Measurements from ENCODE around the gene SLC39A9. TPM values are rescaled to one million over a fixed set of nuclear protein-coding genes. Genes with fewer than 3 reads are reported as not detected.

Gene SLC39A9
- total and polyA plus RNA-seq, 2 of the 13 experiments (the other 11 are each of a cell fraction or from before 2014, with no cell fraction given), result 46.6 to 69.5 TPM

- H3K4me2 ChIP-seq (ENCODE audit: low read depth, low read length), result no peak overlapping the region
- no peaks in the 10 kb centered on the region for H3K27me3 ChIP-seq (ENCODE audit: control insufficient read depth in 1 of 2, insufficient read depth in 2 of 2, low read length in 2 of 2)
- no peak overlapping the region for H2AFZ ChIP-seq (ENCODE audit: low read length)
- BruUV-seq (replicated peaks), result TSS peak; percentile 11
- in situ Hi-C loops (cut with HindIII; ENCODE audit: extremely low pct_ligation_motif_present, low pct_unique_long_range_greater_than_20kb), result no loop called here
- intact Hi-C loops (cut with micrococcal nuclease; ENCODE audit: unreplicated experiment), result no loop called here
- H3K9ac ChIP-seq (ENCODE audit: insufficient read depth, low read depth, low read length), result no peak overlapping the region
- H3K27ac ChIP-seq (ENCODE audit: extremely low read length, insufficient read depth, low read length), result no peak overlapping the region
- peaks cover 5% of the 10 kb centered on the region for H3K79me2 ChIP-seq (ENCODE audit: insufficient read depth, low read length)
- TF ChIP-seq ZFP90 (CRISPR knock-in tag; IDR thresholded peaks at IDR 0.05; ENCODE audit: borderline replicate concordance) (no peak), XBP1 (CRISPR knock-in tag; IDR thresholded peaks at IDR 0.05) (no peak), GMEB2 (CRISPR knock-in tag; IDR thresholded peaks at IDR 0.05; ENCODE audit: low read depth) (no peak), ZNF343 (CRISPR knock-in tag; IDR thresholded peaks at IDR 0.05) (no peak), TEAD3 (CRISPR knock-in tag; optimal IDR thresholded peaks at IDR 0.05; ENCODE audit: borderline replicate concordance) (no peak), SNAI1 (CRISPR knock-in tag; IDR thresholded peaks at IDR 0.05; ENCODE audit: borderline replicate concordance) (no peak)
- WGBS (ENCODE audit: low lambda C conversion rate), result 100% methylated on average over 2 of the region's 2 CpGs
- ChIA-PET CTCF (ENCODE audit: low intra/inter-chr PET ratio, low total read pairs) (no interaction called here), POLR2A (no interaction called here)
- ATAC-seq, result no peak
- H3K9me3 ChIP-seq (ENCODE audit: low read length), result no peaks in the 10 kb centered on the region
- H3K36me3 ChIP-seq (replicated peaks in 1 of 2; ENCODE audit: control insufficient read depth in 1 of 2, insufficient read depth in 2 of 2, low read length in 2 of 2), result peaks cover 5 to 46% of the 10 kb centered on the region in 2 experiments
- H3K4me1 ChIP-seq (ENCODE audit: insufficient read depth, low read length), result no peaks in the 10 kb centered on the region
- FAIRE-seq, result no peak
- no peak overlapping the region for H3K4me3 ChIP-seq (replicated peaks in 1 of 3; ENCODE audit: insufficient read depth in 1 of 3, low read depth in 2 of 3, low read length in 3 of 3)
- peaks cover 4% of the 10 kb centered on the region; the same call in 1 of the 2 replicates for H4K20me1 ChIP-seq (ENCODE audit: insufficient read depth, low read length)
- DNase-seq (ENCODE audit: low spot score), result no peak
These were observed 20.2 kb upstream of the SLC39A9 start for GRCh38 chr14:69378274-69378673.

- Histone ChIP-seq H3K9ac (ENCODE audit: insufficient read depth, low read depth, low read length) (no peak overlapping the region), H3K4me2 (ENCODE audit: low read depth, low read length) (no peak overlapping the region), H3K4me3 (replicated peaks in 1 of 3; ENCODE audit: insufficient read depth in 1 of 3, low read depth in 2 of 3, low read length in 3 of 3) (no peak overlapping the region), H3K79me2 (ENCODE audit: insufficient read depth, low read length) (peaks cover 81% of the 10 kb centered on the region), H3K9me3 (ENCODE audit: low read length) (no peaks in the 10 kb centered on the region), H3K4me1 (ENCODE audit: insufficient read depth, low read length) (peaks cover 24% of the 10 kb centered on the region), H3K27ac (ENCODE audit: extremely low read length, insufficient read depth, low read length) (no peak overlapping the region), H4K20me1 (ENCODE audit: insufficient read depth, low read length) (peaks cover 56% of the 10 kb centered on the region), H2AFZ (ENCODE audit: low read length) (no peak overlapping the region), H3K36me3 (replicated peaks in 1 of 2; ENCODE audit: control insufficient read depth in 1 of 2, insufficient read depth in 2 of 2, low read length in 2 of 2) (peaks cover 14 to 71% of the 10 kb centered on the region in 2 experiments), H3K27me3 (ENCODE audit: control insufficient read depth in 1 of 2, insufficient read depth in 2 of 2, low read length in 2 of 2) (no peaks in the 10 kb centered on the region)
- CTCF ChIA-PET (ENCODE audit: low intra/inter-chr PET ratio, low total read pairs), result no interaction called here
- FAIRE-seq (no peak), ATAC-seq (no peak), DNase-seq (ENCODE audit: low spot score) (no peak)
- 100% methylated on average over 3 of the region's 3 CpGs for WGBS (ENCODE audit: low lambda C conversion rate)
- POLR2A ChIA-PET, result no interaction called here
- no TSS peak for BruUV-seq (replicated peaks)
- in situ Hi-C loops (cut with HindIII; ENCODE audit: extremely low pct_ligation_motif_present, low pct_unique_long_range_greater_than_20kb), result no loop called here
- intact Hi-C loops (cut with micrococcal nuclease; ENCODE audit: unreplicated experiment), result no loop called here
- TF ChIP-seq ZBTB26 (CRISPR knock-in tag; IDR thresholded peaks at IDR 0.05; ENCODE audit: borderline replicate concordance) (no peak), ZNF790 (CRISPR knock-in tag; IDR thresholded peaks at IDR 0.05; ENCODE audit: borderline replicate concordance) (no peak), ZNF687 (CRISPR knock-in tag; IDR thresholded peaks at IDR 0.05) (no peak), KLF12 (CRISPR knock-in tag; IDR thresholded peaks at IDR 0.05; ENCODE audit: borderline replicate concordance) (no peak), ZNF792 (CRISPR knock-in tag; IDR thresholded peaks at IDR 0.05) (no peak), ZNF205 (CRISPR knock-in tag; IDR thresholded peaks at IDR 0.05) (no peak), HMG20A (CRISPR knock-in tag; IDR thresholded peaks at IDR 0.05; ENCODE audit: borderline replicate concordance) (no peak)
These were observed 11.2 kb upstream of the SLC39A9 start for GRCh38 chr14:69387311-69387710.

Data from HepG2 (cell line).